Activated T-cell treated with anti-CD3 and anti-CD28 coated beads, Interleukin-2, amount 50 U/mL, for 72 hours (primary cell): ENCODE data around the gene TH. TPM values are rescaled to one million over a fixed set of nuclear protein-coding genes. Genes with fewer than 3 reads are reported as not detected.

Experiments
- ATAC-seq, 2 donors: fragments of 150-1000 bp; cut with Tn5 transposase; replicated peaks in 1 of 2; 2 replicates each; pipeline ENCODE4 v1.10.0; 2021; ENCODE audit warnings: moderate library complexity in 2 of 2, mild to moderate bottlenecking in 1 of 2
- DNase-seq, 2 donors: peaks; one replicate each; pipeline ENCODE4 v3.0.0; 2021 to 2022; ENCODE audit warnings: mixed read lengths in 1 of 2
- H3K27ac Mint-ChIP-seq: one replicate; pipeline ENCODE4 v1.8.0; 2022; ENCODE audit warnings: mild to moderate bottlenecking, moderate library complexity, mixed read lengths
- H3K27me3 Mint-ChIP-seq: one replicate; pipeline ENCODE4 v1.8.0; 2022; ENCODE audit warnings: low read depth, mixed read lengths
- H3K36me3 Mint-ChIP-seq, 2 donors: one replicate each; pipeline ENCODE4 v1.8.0; 2022; ENCODE audit warnings: mixed read lengths in 2 of 2, mild to moderate bottlenecking in 1 of 2; ENCODE audit not compliant: insufficient read depth in 2 of 2
- H3K4me1 Mint-ChIP-seq: one replicate; pipeline ENCODE4 v1.8.0; 2022; ENCODE audit warnings: low read depth, mixed read lengths
- H3K4me3 Mint-ChIP-seq, 2 donors: one replicate each; pipeline ENCODE4 v1.8.0; 2022; ENCODE audit warnings: mild to moderate bottlenecking in 2 of 2, mixed read lengths in 2 of 2, moderate library complexity in 2 of 2
- H3K9me3 Mint-ChIP-seq, 2 donors: one replicate each; pipeline ENCODE4 v1.8.0; 2022; ENCODE audit warnings: mixed read lengths in 2 of 2
- total RNA-seq, 2 donors: library from RNA; stranded (reverse); gene quantifications; one replicate each; pipeline ENCODE4 v1.2.3, GENCODE V29; 2022

The TH gene
- total RNA-seq, 2 donors from 2014 or later: not detected

GRCh38 chr11:2151500-2152257, 19.9 kb downstream of the TH start:
- peaks cover 34% of the 10 kb centered on the region for H3K27me3 Mint-ChIP-seq
- no peak overlapping the region for H3K27ac Mint-ChIP-seq
- ATAC-seq (peak; percentile 70 to 76), DNase-seq (peak; percentile 80 to 81)
- peaks cover 5% of the 10 kb centered on the region for H3K4me1 Mint-ChIP-seq
- peak overlapping the region; percentile 12 to 39 for H3K4me3 Mint-ChIP-seq
- H3K9me3 Mint-ChIP-seq: no peaks in the 10 kb centered on the region
- no peaks in the 10 kb centered on the region for H3K36me3 Mint-ChIP-seq

GRCh38 chr11:2149864-2150847, 21.5 kb downstream of the TH start:
- Mint-ChIP-seq H3K27ac (no peak overlapping the region), H3K4me3 (no peak overlapping the region), H3K36me3 (no peaks in the 10 kb centered on the region), H3K27me3 (peaks cover 49% of the 10 kb centered on the region), H3K9me3 (no peaks in the 10 kb centered on the region), H3K4me1 (peaks cover 5% of the 10 kb centered on the region)
- ATAC-seq (no peak), DNase-seq (no peak)

GRCh38 chr11:2149460-2149859, 22.2 kb downstream of the TH start:
- Mint-ChIP-seq H3K27me3 (peaks cover 54% of the 10 kb centered on the region), H3K9me3 (no peaks in the 10 kb centered on the region), H3K27ac (no peak overlapping the region), H3K4me3 (no peak overlapping the region), H3K4me1 (peaks cover 5% of the 10 kb centered on the region), H3K36me3 (no peaks in the 10 kb centered on the region)
- DNase-seq (no peak), ATAC-seq (no peak)

- Mint-ChIP-seq H3K4me1 (peaks cover 7% of the 10 kb centered on the region), H3K9me3 (no peaks in the 10 kb centered on the region), H3K36me3 (no peaks in the 10 kb centered on the region), H3K27me3 (peaks cover 54% of the 10 kb centered on the region), H3K4me3 (no peak overlapping the region), H3K27ac (no peak overlapping the region)
- ATAC-seq: no peak
- DNase-seq: no peak
Measured at GRCh38 chr11:2148595-2148994, 23.0 kb downstream of the TH start.

GRCh38 chr11:2147391-2147790, 24.2 kb downstream of the TH start:
- no peaks in the 10 kb centered on the region for H3K36me3 Mint-ChIP-seq
- H3K4me1 Mint-ChIP-seq: peaks cover 19% of the 10 kb centered on the region
- no peaks in the 10 kb centered on the region for H3K9me3 Mint-ChIP-seq
- peaks cover 63% of the 10 kb centered on the region for H3K27me3 Mint-ChIP-seq
- H3K27ac Mint-ChIP-seq: no peak overlapping the region
- H3K4me3 Mint-ChIP-seq: no peak overlapping the region
- no peak for DNase-seq
- no peak for ATAC-seq

GRCh38 chr11:2146051-2146450, 25.6 kb downstream of the TH start:
- ATAC-seq (no peak), DNase-seq (no peak)
- no peaks in the 10 kb centered on the region for H3K9me3 Mint-ChIP-seq
- peaks cover 74% of the 10 kb centered on the region for H3K27me3 Mint-ChIP-seq
- H3K27ac Mint-ChIP-seq: no peak overlapping the region
- no peaks in the 10 kb centered on the region for H3K36me3 Mint-ChIP-seq
- no peak overlapping the region for H3K4me3 Mint-ChIP-seq
- H3K4me1 Mint-ChIP-seq: peaks cover 24% of the 10 kb centered on the region

GRCh38 chr11:2144544-2145248, 26.9 kb downstream of the TH start:
- Mint-ChIP-seq H3K4me3 (no peak overlapping the region), H3K27me3 (peaks cover 69% of the 10 kb centered on the region), H3K36me3 (no peaks in the 10 kb centered on the region), H3K4me1 (peaks cover 25% of the 10 kb centered on the region), H3K27ac (no peak overlapping the region), H3K9me3 (no peaks in the 10 kb centered on the region)
- DNase-seq (no peak), ATAC-seq (no peak)

GRCh38 chr11:2143799-2144543, 27.6 kb downstream of the TH start:
- Mint-ChIP-seq H3K4me1 (peaks cover 25% of the 10 kb centered on the region), H3K9me3 (no peaks in the 10 kb centered on the region), H3K36me3 (no peaks in the 10 kb centered on the region), H3K4me3 (peak overlapping the region; percentile 69 to 83), H3K27me3 (peaks cover 66% of the 10 kb centered on the region), H3K27ac (no peak overlapping the region)
- ATAC-seq (peak in 1 of 2 donors; percentile 23), DNase-seq (peak; percentile 31 to 45)

- DNase-seq (no peak), ATAC-seq (no peak)
- H3K4me3 Mint-ChIP-seq: peak overlapping the region; percentile 69 to 83
- peaks cover 63% of the 10 kb centered on the region for H3K27me3 Mint-ChIP-seq
- H3K4me1 Mint-ChIP-seq: peaks cover 25% of the 10 kb centered on the region
- H3K36me3 Mint-ChIP-seq: no peaks in the 10 kb centered on the region
- no peak overlapping the region for H3K27ac Mint-ChIP-seq
- H3K9me3 Mint-ChIP-seq: no peaks in the 10 kb centered on the region
Measured at GRCh38 chr11:2143477-2143798, 28.2 kb downstream of the TH start.

- Mint-ChIP-seq H3K27me3 (peaks cover 60% of the 10 kb centered on the region), H3K36me3 (no peaks in the 10 kb centered on the region), H3K4me3 (peak overlapping the region; percentile 71 to 77), H3K4me1 (peaks cover 25% of the 10 kb centered on the region), H3K27ac (peak overlapping the region; percentile 25), H3K9me3 (no peaks in the 10 kb centered on the region)
- DNase-seq (peak; percentile 60 to 70), ATAC-seq (peak; percentile 90 to 96)
Measured at GRCh38 chr11:2142762-2143202, 28.8 kb downstream of the TH start.

- Mint-ChIP-seq H3K36me3 (no peaks in the 10 kb centered on the region), H3K4me3 (peak overlapping the region in 1 of 2 donors; percentile 77), H3K4me1 (peaks cover 25% of the 10 kb centered on the region), H3K9me3 (no peaks in the 10 kb centered on the region), H3K27me3 (peaks cover 63% of the 10 kb centered on the region), H3K27ac (peak overlapping the region; percentile 25)
- no peak for ATAC-seq
- DNase-seq: no peak
Measured at GRCh38 chr11:2142300-2142759, 29.3 kb downstream of the TH start.
